Measurements from ENCODE around the gene MMP19. TPM values are rescaled to one million over a fixed set of nuclear protein-coding genes. Genes with fewer than 3 reads are reported as not detected.

MMP19 gene
- total RNA-seq, 1 donor from 2014 or later = not detected

DNA sequence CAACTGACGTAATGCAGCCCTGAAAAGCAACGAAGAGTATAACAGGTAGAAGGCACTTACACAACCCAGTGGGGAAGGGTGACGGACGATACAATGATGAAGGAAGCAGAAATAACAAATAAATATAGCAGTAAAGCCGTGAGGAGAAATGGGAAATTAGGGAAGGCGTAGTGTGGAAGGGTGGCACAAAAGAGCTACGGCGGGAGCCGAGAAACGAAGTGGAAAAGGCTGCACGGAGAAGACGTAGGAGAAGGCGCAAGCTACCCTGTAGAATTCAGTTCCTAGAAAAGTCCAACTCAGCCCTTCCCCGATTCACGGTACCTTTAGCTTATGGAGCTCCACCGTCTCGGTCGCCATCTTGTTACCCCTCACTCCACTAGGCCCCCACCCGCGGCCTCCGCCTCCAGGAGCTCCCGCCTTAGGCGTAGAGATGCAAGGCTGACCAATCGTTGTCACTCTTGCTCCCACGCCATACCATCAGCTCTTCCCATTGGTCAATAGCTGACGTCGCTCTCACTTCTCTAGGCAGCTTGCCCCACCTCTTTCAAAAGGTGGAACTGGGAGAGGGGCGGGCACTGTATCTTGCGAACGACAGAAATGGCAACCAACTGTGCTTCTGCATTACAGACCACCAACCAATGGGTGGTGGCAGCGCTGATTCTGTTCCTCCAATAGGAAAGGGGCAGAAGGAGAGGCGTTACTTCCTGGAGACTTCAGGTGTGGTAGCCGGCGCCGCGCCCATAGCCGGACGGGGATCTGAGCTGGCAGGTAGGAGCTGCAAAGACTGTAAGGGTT is 25.2 kb downstream of the MMP19 start, which contains the start of the genes ORMDL2 and SARNP:
TSS of gene ORMDL2 (plus strand) at position 697 of the 795 bp plus-strand sequence. CDS start 959 bp downstream, outside the sequence.
TSS of gene SARNP (minus strand) at position 380 of the 795 bp plus-strand sequence. CDS start at position 357, 23 bp downstream.
- intact Hi-C loops (cut with micrococcal nuclease) = loop anchor here (1.0 to 5.0 kb wide), 6 partner anchors 12 to 835 kb away; partner anchors contain the start of genes CD63, DNAJC14, PYM1 and RAB5B

DNA sequence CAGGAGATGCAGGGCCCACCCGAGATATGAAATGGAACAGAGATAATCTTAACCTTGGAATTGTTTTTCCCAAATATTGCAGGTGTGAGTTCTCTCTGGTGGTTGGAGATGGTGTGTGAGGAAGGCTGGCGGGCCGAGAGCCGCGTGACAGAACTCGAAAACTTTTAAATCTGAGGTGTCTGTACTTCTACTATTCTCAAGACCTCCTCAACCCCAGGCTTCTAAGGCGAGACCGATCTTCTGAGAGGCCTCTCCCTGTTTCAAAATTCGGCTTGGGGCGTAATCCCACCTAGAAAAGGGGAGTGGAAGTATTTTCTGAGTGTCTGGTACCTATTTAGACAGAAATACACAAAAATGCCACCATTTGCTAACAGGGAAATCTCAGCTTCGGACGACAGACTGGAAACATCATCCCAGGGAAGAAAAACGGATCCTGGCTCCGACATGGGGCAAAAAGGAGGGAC is 25.8 kb downstream of the MMP19 start:
- no peaks in the 10 kb centered on the region for H3K9me3 Mint-ChIP-seq
- H3K4me1 Mint-ChIP-seq (ENCODE audit: low read depth) = peaks cover 33% of the 10 kb centered on the region
- DNase-seq (ENCODE audit: low spot score) = no peak
- no peak overlapping the region for H3K27ac Mint-ChIP-seq
- no peak overlapping the region for H3K4me3 Mint-ChIP-seq (ENCODE audit: low read depth)
- intact Hi-C loops (cut with micrococcal nuclease) = loop anchor here (1.0 to 5.0 kb wide), 6 partner anchors 12 to 835 kb away; partner anchors contain the start of genes CD63, DNAJC14, PYM1 and RAB5B
- no peaks in the 10 kb centered on the region for H3K27me3 Mint-ChIP-seq (ENCODE audit: low read depth)
- peaks cover 55% of the 10 kb centered on the region for H3K36me3 Mint-ChIP-seq (ENCODE audit: low read depth)

More for the DNA sequence above, 25.2 kb downstream of the MMP19 start, which contains the start of the genes ORMDL2 and SARNP:
- peaks cover 29% of the 10 kb centered on the region for H3K4me1 Mint-ChIP-seq (ENCODE audit: low read depth)
- no peak within 1 kb of the TSS for H3K4me3 Mint-ChIP-seq (ENCODE audit: low read depth)
- H3K27ac Mint-ChIP-seq = peak within 1 kb of the TSS; percentile 43
- DNase-seq (ENCODE audit: low spot score) = peak; percentile 98
- H3K36me3 Mint-ChIP-seq (ENCODE audit: low read depth) = peaks cover 55% of the 10 kb centered on the region
- no peaks in the 10 kb centered on the region for H3K27me3 Mint-ChIP-seq (ENCODE audit: low read depth)
- no peaks in the 10 kb centered on the region for H3K9me3 Mint-ChIP-seq

DNA sequence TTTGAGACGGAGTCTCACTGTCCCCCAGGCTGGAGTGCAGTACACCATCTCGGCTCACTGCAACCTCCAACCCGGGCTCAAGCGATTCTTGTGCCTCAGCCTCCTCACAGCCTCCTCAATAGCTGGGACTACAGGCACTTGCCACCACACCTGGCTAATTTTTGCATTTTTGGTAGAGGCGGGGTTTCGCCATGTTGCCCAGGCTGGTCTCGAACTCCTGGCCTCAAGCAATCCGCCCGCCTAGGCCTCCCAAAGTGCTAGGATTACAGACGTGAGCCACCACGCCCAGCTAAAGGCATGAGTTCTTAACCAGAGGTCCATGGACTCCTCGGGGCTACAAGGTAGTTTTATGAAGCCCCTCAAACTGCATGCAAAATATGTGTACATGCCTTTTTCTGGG is 27.3 kb downstream of the MMP19 start:
- intact Hi-C loops (cut with micrococcal nuclease) = loop anchor here (5.0 kb wide), 2 partner anchors 227 to 833 kb away; partner anchors contain the start of genes RPS26 and TESPA1
- peak overlapping the region; percentile 70 for H3K4me3 Mint-ChIP-seq (ENCODE audit: low read depth)
- no peak overlapping the region for H3K27ac Mint-ChIP-seq
- no peaks in the 10 kb centered on the region for H3K9me3 Mint-ChIP-seq
- DNase-seq (ENCODE audit: low spot score) = no peak
- H3K4me1 Mint-ChIP-seq (ENCODE audit: low read depth) = peaks cover 36% of the 10 kb centered on the region
- no peaks in the 10 kb centered on the region for H3K27me3 Mint-ChIP-seq (ENCODE audit: low read depth)
- H3K36me3 Mint-ChIP-seq (ENCODE audit: low read depth) = peaks cover 54% of the 10 kb centered on the region

DNA sequence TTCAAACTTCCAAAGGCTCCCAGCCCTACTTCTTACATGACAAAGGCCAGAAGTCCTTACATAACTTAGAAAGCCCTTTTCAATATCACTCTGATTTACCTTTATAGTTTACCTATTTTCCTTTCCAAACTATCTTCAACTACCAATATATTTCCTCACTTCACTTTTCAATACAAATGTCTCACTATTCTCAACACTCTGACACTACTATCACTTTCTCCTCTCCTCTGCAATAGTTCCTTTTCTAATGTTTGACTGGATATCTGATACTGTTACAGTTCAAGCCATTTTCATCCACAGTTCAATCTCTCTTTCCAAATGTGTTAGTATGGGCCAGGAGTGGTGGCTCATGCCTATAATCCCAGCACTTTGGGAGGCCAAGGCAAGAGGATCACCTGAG is 28.5 kb downstream of the MMP19 start:
- peaks cover 44% of the 10 kb centered on the region for H3K36me3 Mint-ChIP-seq (ENCODE audit: low read depth)
- H3K27me3 Mint-ChIP-seq (ENCODE audit: low read depth) = no peaks in the 10 kb centered on the region
- intact Hi-C loops (cut with micrococcal nuclease) = no loop called here
- H3K4me1 Mint-ChIP-seq (ENCODE audit: low read depth) = peaks cover 32% of the 10 kb centered on the region
- no peak overlapping the region for H3K4me3 Mint-ChIP-seq (ENCODE audit: low read depth)
- DNase-seq (ENCODE audit: low spot score) = no peak
- H3K9me3 Mint-ChIP-seq = no peaks in the 10 kb centered on the region
- peak overlapping the region; percentile 10 for H3K27ac Mint-ChIP-seq

DNA sequence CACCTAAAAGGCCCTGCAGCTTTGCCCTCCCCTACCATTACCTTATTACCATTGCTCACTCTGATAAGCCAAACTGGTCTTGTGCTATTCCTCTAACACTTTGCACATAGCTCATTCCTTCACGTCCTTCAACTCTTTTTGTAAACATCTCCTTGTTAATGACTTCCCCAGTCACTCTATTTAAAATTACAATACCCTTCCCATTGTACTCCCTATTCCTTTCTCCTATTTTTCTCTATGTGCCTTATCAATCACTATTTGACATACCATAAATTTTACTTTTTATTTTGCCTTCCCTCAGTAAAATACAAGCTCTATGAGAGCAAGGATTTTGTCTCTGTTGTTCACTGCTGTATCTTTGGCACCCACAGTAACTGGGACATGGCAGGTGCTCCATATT is 30.6 kb downstream of the MMP19 start:
- no peaks in the 10 kb centered on the region for H3K9me3 Mint-ChIP-seq
- H3K4me1 Mint-ChIP-seq (ENCODE audit: low read depth) = peaks cover 26% of the 10 kb centered on the region
- intact Hi-C loops (cut with micrococcal nuclease) = no loop called here
- no peaks in the 10 kb centered on the region for H3K27me3 Mint-ChIP-seq (ENCODE audit: low read depth)
- no peak overlapping the region for H3K4me3 Mint-ChIP-seq (ENCODE audit: low read depth)
- no peak overlapping the region for H3K27ac Mint-ChIP-seq
- DNase-seq (ENCODE audit: low spot score) = no peak
- H3K36me3 Mint-ChIP-seq (ENCODE audit: low read depth) = peaks cover 50% of the 10 kb centered on the region

DNA sequence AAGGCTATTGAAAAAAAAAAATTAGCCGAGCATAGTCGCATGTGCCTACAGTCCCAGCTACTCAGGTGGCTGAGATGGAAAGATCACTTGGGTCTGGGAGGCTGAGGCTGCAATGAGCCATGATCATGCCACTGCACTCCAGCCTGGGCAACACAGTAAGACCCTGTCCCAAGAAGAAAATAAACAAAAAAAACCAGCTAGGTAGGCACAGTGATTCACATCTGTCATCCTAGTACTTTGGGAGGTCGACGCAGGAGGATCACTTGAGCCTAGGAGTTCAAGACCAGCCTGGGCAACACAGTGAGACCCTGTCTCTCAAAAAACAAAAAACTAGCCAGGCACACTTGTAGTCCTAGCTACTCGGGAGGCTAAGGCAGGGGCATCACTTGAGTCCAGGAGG is 33.5 kb downstream of the MMP19 start:
- intact Hi-C loops (cut with micrococcal nuclease) = no loop called here
- no peak for DNase-seq (ENCODE audit: low spot score)
- no peak overlapping the region for H3K27ac Mint-ChIP-seq
- H3K27me3 Mint-ChIP-seq (ENCODE audit: low read depth) = no peaks in the 10 kb centered on the region
- H3K36me3 Mint-ChIP-seq (ENCODE audit: low read depth) = peaks cover 42% of the 10 kb centered on the region
- H3K4me3 Mint-ChIP-seq (ENCODE audit: low read depth) = no peak overlapping the region
- no peaks in the 10 kb centered on the region for H3K9me3 Mint-ChIP-seq
- peaks cover 24% of the 10 kb centered on the region for H3K4me1 Mint-ChIP-seq (ENCODE audit: low read depth)

DNA sequence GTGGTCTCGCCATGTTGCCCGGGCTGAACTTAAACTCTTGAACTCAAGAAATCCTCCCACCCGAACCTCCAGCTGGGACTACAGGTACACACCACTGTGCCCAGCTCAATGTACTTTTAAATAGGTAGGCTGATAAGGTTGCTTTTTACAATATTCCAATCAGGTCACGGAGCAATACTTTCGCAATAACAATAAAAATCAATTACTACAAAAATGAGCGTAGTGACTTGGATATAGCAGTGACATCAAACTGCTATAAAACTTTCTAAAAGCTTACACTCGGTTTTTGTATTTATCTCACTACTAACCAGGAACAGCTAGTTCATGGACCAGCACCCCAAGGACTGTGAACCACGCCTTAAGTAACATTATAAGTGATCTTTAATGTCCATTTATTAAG is 35.8 kb downstream of the MMP19 start:
- intact Hi-C loops (cut with micrococcal nuclease) = no loop called here
- no peaks in the 10 kb centered on the region for H3K9me3 Mint-ChIP-seq
- no peak for DNase-seq (ENCODE audit: low spot score)
- H3K4me1 Mint-ChIP-seq (ENCODE audit: low read depth) = peaks cover 14% of the 10 kb centered on the region
- no peak overlapping the region for H3K4me3 Mint-ChIP-seq (ENCODE audit: low read depth)
- H3K27me3 Mint-ChIP-seq (ENCODE audit: low read depth) = no peaks in the 10 kb centered on the region
- no peak overlapping the region for H3K27ac Mint-ChIP-seq
- H3K36me3 Mint-ChIP-seq (ENCODE audit: low read depth) = peaks cover 44% of the 10 kb centered on the region

DNA sequence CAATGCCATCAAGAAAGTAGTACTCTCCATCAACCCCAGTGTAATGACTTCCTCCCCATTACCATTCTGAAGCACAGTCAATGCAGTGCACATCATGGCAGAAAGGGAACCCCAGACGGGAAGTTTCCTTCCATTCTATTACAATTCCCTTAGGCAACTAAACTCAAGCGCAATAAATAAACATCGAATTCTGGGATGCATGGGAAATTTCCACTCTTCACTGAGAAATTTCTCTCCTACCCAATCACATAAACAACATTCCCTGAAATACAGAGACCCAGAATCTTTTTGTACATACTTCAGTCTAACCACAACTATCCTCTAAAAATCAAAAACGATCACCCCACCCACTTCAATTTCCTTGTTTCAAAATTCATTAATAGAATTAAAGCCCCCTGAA is 45.2 kb downstream of the MMP19 start:
- H3K27me3 Mint-ChIP-seq (ENCODE audit: low read depth) = no peaks in the 10 kb centered on the region
- no peak for DNase-seq (ENCODE audit: low spot score)
- intact Hi-C loops (cut with micrococcal nuclease) = loop anchor here (1.0 kb wide), 2 partner anchors 54 to 59 kb away; partner anchors contain the start of gene GDF11
- H3K9me3 Mint-ChIP-seq = no peaks in the 10 kb centered on the region
- peak overlapping the region; percentile 12 for H3K27ac Mint-ChIP-seq
- peaks cover 20% of the 10 kb centered on the region for H3K4me1 Mint-ChIP-seq (ENCODE audit: low read depth)
- H3K4me3 Mint-ChIP-seq (ENCODE audit: low read depth) = no peak overlapping the region
- H3K36me3 Mint-ChIP-seq (ENCODE audit: low read depth) = peaks cover 71% of the 10 kb centered on the region

DNA sequence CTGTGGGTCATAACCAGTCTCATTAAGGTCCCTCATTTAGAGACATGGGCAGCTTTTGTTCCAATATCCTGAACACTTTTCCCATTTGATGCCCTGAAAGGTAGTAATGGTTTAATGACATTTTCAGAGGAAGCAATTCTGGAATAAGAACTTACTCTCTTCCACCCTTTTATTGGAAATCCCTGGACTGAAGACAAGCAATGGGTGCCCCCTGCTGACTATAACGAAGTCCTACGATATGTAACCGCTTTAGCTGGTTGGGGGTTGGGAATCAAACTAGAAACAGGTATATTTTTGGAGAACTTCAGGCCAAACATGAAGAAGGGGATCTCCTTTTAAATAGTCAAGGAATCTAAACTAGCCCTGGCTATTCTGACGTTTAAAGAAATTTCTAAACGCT is 45.7 kb downstream of the MMP19 start:
- H3K9me3 Mint-ChIP-seq = no peaks in the 10 kb centered on the region
- no peak for DNase-seq (ENCODE audit: low spot score)
- H3K4me1 Mint-ChIP-seq (ENCODE audit: low read depth) = peaks cover 20% of the 10 kb centered on the region
- H3K27ac Mint-ChIP-seq = peak overlapping the region; percentile 45
- no peaks in the 10 kb centered on the region for H3K27me3 Mint-ChIP-seq (ENCODE audit: low read depth)
- no peak overlapping the region for H3K4me3 Mint-ChIP-seq (ENCODE audit: low read depth)
- intact Hi-C loops (cut with micrococcal nuclease) = loop anchor here (1.0 kb wide), 2 partner anchors 54 to 59 kb away; partner anchors contain the start of gene GDF11
- H3K36me3 Mint-ChIP-seq (ENCODE audit: low read depth) = peaks cover 69% of the 10 kb centered on the region

DNA sequence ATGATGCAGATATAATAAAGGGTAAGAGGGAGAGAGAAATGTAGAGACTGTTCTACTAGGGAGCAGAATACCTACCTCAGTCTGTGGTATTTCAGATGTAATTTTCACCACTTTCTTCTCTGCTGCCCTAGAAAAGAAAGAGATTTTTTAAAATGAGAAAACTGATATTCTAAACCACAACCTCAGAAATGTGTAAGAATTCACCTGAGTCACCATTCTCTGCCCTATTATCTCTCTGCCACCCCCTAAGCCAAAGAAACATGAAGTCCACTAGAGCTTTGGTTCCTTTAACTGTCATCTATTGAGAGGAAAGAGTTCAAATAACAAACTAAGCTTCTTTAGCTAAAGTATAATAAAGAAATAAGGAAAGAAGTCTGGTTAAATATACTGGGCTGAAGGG is 46.8 kb downstream of the MMP19 start:
- peaks cover 20% of the 10 kb centered on the region for H3K4me1 Mint-ChIP-seq (ENCODE audit: low read depth)
- intact Hi-C loops (cut with micrococcal nuclease) = loop anchor here (2.0 kb wide), 1 partner anchor 15 kb away; no protein-coding TSS in a partner anchor
- no peak overlapping the region for H3K4me3 Mint-ChIP-seq (ENCODE audit: low read depth)
- no peak for DNase-seq (ENCODE audit: low spot score)
- H3K9me3 Mint-ChIP-seq = no peaks in the 10 kb centered on the region
- H3K27ac Mint-ChIP-seq = peak overlapping the region; percentile 55
- H3K27me3 Mint-ChIP-seq (ENCODE audit: low read depth) = no peaks in the 10 kb centered on the region
- H3K36me3 Mint-ChIP-seq (ENCODE audit: low read depth) = peaks cover 67% of the 10 kb centered on the region

DNA sequence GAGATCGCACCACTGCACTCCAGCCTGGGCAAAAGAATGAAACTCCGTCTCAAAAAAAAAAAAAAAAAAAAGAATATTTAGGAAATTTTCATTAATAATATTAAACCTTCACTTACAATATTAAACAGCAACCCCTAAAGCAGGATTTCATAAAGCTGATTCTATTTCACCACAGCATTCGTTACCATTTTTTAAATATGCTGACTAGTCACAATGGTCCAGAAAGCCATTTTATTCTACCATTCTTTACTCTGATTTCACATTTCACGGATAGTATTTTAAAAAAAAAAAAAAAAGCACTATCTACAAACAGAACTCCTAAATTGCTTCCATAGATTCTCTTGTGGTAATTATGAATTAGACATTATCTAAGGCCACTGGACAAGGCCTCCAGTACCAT is 52.8 kb downstream of the MMP19 start:
- peaks cover 69% of the 10 kb centered on the region for H3K36me3 Mint-ChIP-seq (ENCODE audit: low read depth)
- no peaks in the 10 kb centered on the region for H3K9me3 Mint-ChIP-seq
- no peak for DNase-seq (ENCODE audit: low spot score)
- intact Hi-C loops (cut with micrococcal nuclease) = no loop called here
- no peak overlapping the region for H3K4me3 Mint-ChIP-seq (ENCODE audit: low read depth)
- H3K4me1 Mint-ChIP-seq (ENCODE audit: low read depth) = no peaks in the 10 kb centered on the region
- no peak overlapping the region for H3K27ac Mint-ChIP-seq
- no peaks in the 10 kb centered on the region for H3K27me3 Mint-ChIP-seq (ENCODE audit: low read depth)

DNA sequence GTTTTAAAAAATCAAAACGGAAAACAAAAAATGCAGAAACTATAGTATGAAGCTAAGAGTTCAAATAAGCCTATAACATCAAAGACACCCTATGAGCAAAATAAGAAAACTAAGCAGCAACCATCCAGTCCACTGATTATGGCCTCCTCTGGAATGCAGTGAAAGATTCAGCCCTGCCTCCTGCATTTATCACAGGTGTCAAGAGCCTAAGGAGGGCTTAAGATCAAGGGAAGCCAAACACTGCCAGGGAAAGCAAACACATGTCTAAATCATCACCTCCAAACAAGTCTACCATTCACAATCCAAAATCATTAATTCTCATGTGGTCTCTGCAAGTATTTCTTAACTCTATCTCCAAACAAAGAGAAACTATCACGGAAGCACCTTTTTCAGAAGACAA is 53.6 kb downstream of the MMP19 start:
- H3K9me3 Mint-ChIP-seq = no peaks in the 10 kb centered on the region
- H3K36me3 Mint-ChIP-seq (ENCODE audit: low read depth) = peaks cover 70% of the 10 kb centered on the region

DNA sequence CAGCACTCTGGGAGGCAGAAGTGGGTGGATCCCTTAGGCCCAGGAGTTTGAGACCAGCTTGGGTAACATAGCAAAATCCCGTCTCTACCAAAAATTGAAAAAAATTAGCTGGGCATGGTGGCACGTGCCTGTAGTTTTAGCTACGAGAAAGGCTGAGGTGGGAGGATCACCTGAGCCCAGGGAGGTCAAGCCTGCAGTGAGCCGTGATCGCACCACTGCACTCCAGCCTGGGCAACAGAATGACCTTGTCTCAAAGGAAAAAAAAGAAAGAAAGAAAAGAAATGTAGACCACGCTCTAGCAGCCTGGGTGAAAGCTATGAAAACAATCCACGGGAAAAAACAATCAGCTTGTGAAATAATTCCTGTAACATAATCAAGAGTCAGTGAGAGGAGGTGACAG is 54.2 kb downstream of the MMP19 start:
- DNase-seq (ENCODE audit: low spot score) = no peak
- Mint-ChIP-seq H3K27ac (no peak overlapping the region), H3K27me3 (ENCODE audit: low read depth) (no peaks in the 10 kb centered on the region), H3K36me3 (ENCODE audit: low read depth) (peaks cover 72% of the 10 kb centered on the region), H3K4me3 (ENCODE audit: low read depth) (no peak overlapping the region), H3K9me3 (no peaks in the 10 kb centered on the region), H3K4me1 (ENCODE audit: low read depth) (no peaks in the 10 kb centered on the region)
- intact Hi-C loops (cut with micrococcal nuclease) = no loop called here

More for the DNA sequence above, 53.6 kb downstream of the MMP19 start:
- intact Hi-C loops (cut with micrococcal nuclease) = no loop called here
- no peaks in the 10 kb centered on the region for H3K4me1 Mint-ChIP-seq (ENCODE audit: low read depth)
- DNase-seq (ENCODE audit: low spot score) = no peak
- no peaks in the 10 kb centered on the region for H3K27me3 Mint-ChIP-seq (ENCODE audit: low read depth)
- no peak overlapping the region for H3K27ac Mint-ChIP-seq
- H3K4me3 Mint-ChIP-seq (ENCODE audit: low read depth) = no peak overlapping the region

Measured in activated T-helper 2 cell treated with anti-CD3 and anti-CD28 coated beads, Interferon-gamma antibody, Interleukin-2, Interleukin-4, amounts not matched to agents 10 μg/mL and 5 μg/mL and 100 μg/mL, durations not matched to agents 14 hours and 24 hours and 36 hours (primary cell).